HG03439 (cell line): ENCODE results near the gene NEK10.

Experiments
- ATAC-seq: cut with Tn5 transposase; IDR thresholded peaks from one replicate; pipeline ENCODE4 v1.9.1; 2021; ENCODE audit warnings: mild to moderate bottlenecking, moderate library complexity; ENCODE audit not compliant: unreplicated experiment

The NEK10 gene

GRCh38 chr3:27076815-27077630, 292.2 kb downstream of the NEK10 start:
- ATAC-seq = no peak

GRCh38 chr3:27074914-27075313, 294.3 kb downstream of the NEK10 start:
- no peak for ATAC-seq

GRCh38 chr3:27073912-27074311, 295.3 kb downstream of the NEK10 start:
- no peak for ATAC-seq

DNA sequence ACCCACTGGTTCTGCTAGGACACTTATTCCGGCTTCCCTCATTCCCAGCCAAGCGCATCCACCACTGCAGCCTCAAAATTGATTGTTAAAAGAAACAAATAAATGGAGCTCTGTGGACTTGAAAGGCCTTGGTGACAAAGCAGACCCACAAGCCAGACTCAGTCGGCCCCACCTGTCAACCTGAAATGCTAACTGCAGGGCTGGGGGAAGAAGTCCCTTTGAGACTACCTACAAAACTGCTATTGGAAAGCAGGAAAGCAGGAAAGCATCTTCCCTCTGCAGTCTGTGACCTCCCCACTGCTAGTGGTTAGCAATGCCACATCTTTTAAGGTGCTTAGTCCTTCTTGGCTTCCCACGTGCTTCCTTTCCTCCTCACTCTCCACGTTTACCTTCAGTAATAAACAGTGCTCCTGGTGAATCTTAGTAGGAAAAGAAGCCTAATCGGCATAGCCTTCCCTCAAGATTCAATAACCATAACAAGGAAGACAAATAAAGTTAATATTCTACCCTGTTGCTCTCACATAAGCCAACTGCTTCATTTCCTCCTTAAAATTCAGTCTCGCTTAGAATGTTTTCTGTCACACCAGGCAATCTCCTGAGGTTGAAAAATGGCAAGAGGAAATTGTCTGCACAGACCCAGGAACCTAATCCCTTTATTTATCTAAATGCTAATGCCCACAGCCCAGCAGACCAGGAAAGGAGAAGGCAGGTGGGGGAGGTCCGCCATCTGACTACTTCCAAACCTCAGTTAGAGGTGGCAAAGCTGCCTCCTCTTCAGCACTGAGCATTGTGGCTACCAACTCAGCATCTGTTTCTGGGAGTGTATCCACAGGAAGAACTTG, 296.2 kb downstream of the NEK10 start:
- ATAC-seq = no peak

DNA sequence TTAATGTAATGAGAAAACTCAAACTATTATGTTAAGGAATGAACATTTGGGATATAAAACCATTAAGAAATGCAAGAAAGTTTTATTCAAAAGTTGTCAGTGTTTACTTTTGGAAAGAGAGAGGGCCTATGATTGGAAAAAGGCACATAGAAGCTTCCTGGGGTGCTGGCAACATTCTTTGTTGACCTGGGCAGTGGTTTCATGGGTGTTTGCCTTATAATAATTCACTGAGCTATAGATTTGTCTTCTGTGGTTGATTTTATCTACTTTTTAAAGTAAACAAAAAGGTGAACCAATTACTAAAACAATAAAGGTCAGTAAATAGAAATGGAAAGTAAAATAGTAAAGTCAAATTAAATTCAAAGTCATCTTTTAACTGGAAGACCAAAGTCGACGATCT, 308.8 kb downstream of the NEK10 start:
- ATAC-seq = no peak
